Activated naive CD4-positive, alpha-beta T cell treated with anti-CD3 and anti-CD28 coated beads, Interleukin-2, amount 50 U/mL, for 16 hours (primary cell): ENCODE data around the gene SLC6A11.

Source experiments
- DNase-seq: peaks from one replicate; pipeline ENCODE4 v3.0.0-alpha.2; 2020

The SLC6A11 gene

GRCh38 chr3:10985181-10985580 lies 169.2 kb downstream of the SLC6A11 start:
- no peak for DNase-seq

GRCh38 chr3:10986592-10986991 lies 170.6 kb downstream of the SLC6A11 start:
- DNase-seq: no peak

GRCh38 chr3:10988001-10988665 lies 172.1 kb downstream of the SLC6A11 start:
- DNase-seq: no peak

GRCh38 chr3:10988991-10989484 lies 173.0 kb downstream of the SLC6A11 start:
- no peak for DNase-seq
